ENCODE measurements around the gene ATP1B4. TPM values are rescaled to one million over a fixed set of nuclear protein-coding genes. Genes with fewer than 3 reads are reported as not detected.

The ATP1B4 gene
- total and polyA plus RNA-seq, 12 donors, result not detected

DNA sequence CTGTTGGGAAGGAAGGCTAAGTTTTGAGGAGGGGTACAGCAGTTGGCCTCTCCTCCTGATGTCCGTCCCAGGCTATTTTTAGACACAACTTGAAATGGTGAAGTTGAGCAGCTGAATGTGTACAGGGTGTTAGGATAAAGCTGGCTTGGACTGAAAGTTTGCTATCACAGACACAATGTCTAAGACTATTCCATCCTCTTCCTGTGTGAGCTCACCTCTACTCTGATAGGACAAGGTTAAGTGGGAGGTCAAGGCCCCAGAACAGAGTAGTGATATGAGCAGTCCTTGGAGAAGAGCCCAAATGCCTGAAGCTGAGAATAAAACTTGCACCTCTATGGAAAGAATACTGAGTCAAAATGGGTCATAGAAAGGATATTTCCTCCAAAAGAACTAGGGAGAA is 4.1 kb downstream of the ATP1B4 start:
- no peak overlapping the region for H3K4me3 ChIP-seq
- intact Hi-C loops (cut with DNase I), result loop anchor here in 1 of 2 donors (5.0 kb wide), 1 partner anchor 111 kb away; no protein-coding TSS in a partner anchor
- 52 to 80% (median 56%) methylated on average over 1 of the region's 1 CpG for whole genome bisulfite sequencing, 4 donors
- no peaks in the 10 kb centered on the region for H3K27me3 ChIP-seq
- no peaks in the 10 kb centered on the region for H3K4me1 ChIP-seq (replicated peaks in 1 of 2)
- no peak overlapping the region for H3K27ac ChIP-seq
- DNase-seq, result no peak
- H3K36me3 ChIP-seq (replicated peaks in 1 of 2), result no peaks in the 10 kb centered on the region
- no peak for TF ChIP-seq POLR2A (IDR thresholded peaks at IDR 0.05)
- TF ChIP-seq, protein P1, sequence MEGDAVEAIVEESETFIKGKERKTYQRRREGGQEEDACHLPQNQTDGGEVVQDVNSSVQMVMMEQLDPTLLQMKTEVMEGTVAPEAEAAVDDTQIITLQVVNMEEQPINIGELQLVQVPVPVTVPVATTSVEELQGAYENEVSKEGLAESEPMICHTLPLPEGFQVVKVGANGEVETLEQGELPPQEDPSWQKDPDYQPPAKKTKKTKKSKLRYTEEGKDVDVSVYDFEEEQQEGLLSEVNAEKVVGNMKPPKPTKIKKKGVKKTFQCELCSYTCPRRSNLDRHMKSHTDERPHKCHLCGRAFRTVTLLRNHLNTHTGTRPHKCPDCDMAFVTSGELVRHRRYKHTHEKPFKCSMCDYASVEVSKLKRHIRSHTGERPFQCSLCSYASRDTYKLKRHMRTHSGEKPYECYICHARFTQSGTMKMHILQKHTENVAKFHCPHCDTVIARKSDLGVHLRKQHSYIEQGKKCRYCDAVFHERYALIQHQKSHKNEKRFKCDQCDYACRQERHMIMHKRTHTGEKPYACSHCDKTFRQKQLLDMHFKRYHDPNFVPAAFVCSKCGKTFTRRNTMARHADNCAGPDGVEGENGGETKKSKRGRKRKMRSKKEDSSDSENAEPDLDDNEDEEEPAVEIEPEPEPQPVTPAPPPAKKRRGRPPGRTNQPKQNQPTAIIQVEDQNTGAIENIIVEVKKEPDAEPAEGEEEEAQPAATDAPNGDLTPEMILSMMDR (IDR thresholded peaks at IDR 0.05), result no peak
- H3K9me3 ChIP-seq (replicated peaks in 1 of 3), result no peaks in the 10 kb centered on the region

DNA sequence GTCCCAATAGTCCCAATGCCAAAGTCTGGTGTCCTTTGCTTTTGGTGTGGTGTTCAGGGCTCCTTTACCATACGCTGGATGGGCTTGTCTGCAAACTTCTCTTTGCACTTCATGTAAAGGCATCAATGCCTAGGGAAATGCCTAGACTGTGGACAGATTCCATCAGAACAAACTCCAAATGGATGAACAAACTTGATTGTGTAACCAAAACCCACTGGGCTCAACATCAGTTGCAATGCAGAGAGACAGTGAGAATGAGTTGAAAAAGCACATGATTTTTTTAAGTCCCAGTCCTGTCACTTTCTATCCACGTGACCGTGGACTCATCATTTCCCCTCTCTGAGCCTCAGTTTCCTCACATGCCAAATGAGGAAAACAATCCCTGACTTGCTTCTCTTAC is 4.9 kb downstream of the ATP1B4 start:
- H3K27ac ChIP-seq, result no peak overlapping the region
- TF ChIP-seq POLR2A (IDR thresholded peaks at IDR 0.05), result no peak
- TF ChIP-seq, protein P1 (IDR thresholded peaks at IDR 0.05), result no peak
- H3K36me3 ChIP-seq (replicated peaks in 1 of 2), result no peaks in the 10 kb centered on the region
- H3K4me3 ChIP-seq, result no peak overlapping the region
- H3K4me1 ChIP-seq (replicated peaks in 1 of 2), result no peaks in the 10 kb centered on the region
- intact Hi-C loops (cut with DNase I), result loop anchor here in 1 of 2 donors (5.0 kb wide), 1 partner anchor 111 kb away; no protein-coding TSS in a partner anchor
- no peaks in the 10 kb centered on the region for H3K9me3 ChIP-seq (replicated peaks in 1 of 3)
- no peaks in the 10 kb centered on the region for H3K27me3 ChIP-seq
- 60 to 85% (median 70%) methylated on average over 2 to 3 of the region's 3 CpGs for WGBS, 4 donors
- no peak for DNase-seq

DNA sequence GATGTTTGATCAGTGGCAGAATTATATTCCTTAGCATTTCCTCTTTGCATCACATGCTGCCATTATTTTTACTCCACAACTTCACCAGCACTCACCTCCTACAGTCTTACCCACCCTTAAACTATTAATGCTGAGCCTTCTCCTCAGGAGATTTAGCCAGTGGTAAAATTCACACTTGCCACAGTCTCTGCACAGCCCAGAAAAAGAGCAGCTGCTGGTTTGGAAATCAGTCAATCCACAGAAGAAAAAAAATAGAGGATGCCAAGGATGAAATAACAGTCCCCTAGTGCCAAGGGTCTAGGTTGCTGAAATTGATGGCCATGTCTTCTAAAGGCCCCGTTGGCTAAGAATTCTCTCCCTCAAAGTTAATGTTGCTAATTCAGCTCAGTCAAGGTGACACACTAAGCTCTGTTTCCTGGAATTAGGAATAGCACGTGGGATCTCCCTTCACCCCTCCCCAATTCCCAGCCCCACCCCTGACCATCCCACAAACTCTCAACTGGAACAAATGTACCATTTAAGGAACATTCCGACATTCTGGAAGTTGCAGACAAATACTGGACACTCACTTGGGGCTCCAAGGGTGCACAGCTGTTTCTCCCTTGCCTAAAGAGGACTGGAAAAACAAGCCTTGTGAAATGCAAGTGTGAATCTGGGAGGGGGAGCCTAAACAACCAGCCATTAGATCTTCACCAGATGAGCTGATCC is 5.7 kb downstream of the ATP1B4 start:
- 30 to 86% (median 65%) methylated on average over 1 to 3 of the region's 3 CpGs for WGBS, 4 donors
- TF ChIP-seq, protein P1 (IDR thresholded peaks at IDR 0.05), result no peak
- no peak for TF ChIP-seq POLR2A (IDR thresholded peaks at IDR 0.05)
- intact Hi-C loops (cut with DNase I), result loop anchor here in 1 of 2 donors (5.0 kb wide), 1 partner anchor 110 kb away; no protein-coding TSS in a partner anchor
- Histone ChIP-seq H3K4me1 (replicated peaks in 1 of 2) (no peaks in the 10 kb centered on the region), H3K4me3 (no peak overlapping the region), H3K27me3 (no peaks in the 10 kb centered on the region), H3K9me3 (replicated peaks in 1 of 3) (no peaks in the 10 kb centered on the region), H3K27ac (no peak overlapping the region), H3K36me3 (replicated peaks in 1 of 2) (no peaks in the 10 kb centered on the region)
- no peak for DNase-seq

DNA sequence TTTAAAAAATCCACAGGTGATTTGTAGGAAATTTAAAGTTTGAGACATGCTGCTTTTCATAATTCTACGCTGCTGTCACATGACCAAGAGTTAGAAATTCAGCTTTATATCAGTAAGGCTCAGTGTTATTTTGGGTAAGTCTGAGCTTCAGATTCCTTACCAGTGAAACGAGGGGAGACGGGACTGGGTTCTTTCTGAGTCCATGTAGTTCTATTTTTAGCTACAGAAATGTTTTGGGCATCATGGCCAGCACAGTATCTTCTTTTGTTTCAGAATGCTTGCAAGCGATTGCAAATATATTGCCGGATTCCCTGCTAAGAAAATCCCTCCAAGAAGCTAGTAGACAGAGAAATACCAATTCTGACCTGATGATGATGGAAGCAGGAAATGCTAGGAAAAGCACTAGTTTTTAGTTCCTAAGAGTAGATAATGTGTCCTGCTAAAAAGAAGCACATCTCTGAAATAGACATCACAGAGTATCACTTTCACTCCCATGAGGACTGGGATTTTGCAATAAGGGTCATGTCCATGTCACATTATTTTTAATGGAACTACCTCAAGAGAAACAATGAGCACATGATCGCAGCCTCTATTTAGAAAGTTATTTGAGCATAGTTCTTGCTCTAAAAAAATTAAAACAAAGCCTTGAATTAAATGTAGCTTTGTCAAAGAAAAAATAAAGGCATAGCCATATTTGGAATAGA is 10.9 kb downstream of the ATP1B4 start:
- WGBS, 4 donors, result 50 to 63% (median 55%) methylated on average over 6 of the region's 6 CpGs
- intact Hi-C loops (cut with DNase I), result no loop called here

More for the DNA sequence above, 10.9 kb downstream of the ATP1B4 start:
- no peak overlapping the region for H3K27ac ChIP-seq
- no peak for DNase-seq
- no peak overlapping the region for H3K4me3 ChIP-seq
- TF ChIP-seq, protein P1 (IDR thresholded peaks at IDR 0.05), result no peak
- no peak for TF ChIP-seq POLR2A (IDR thresholded peaks at IDR 0.05)
- H3K27me3 ChIP-seq, result no peaks in the 10 kb centered on the region
- H3K4me1 ChIP-seq (replicated peaks in 1 of 2), result no peaks in the 10 kb centered on the region
- H3K36me3 ChIP-seq (replicated peaks in 1 of 2), result no peaks in the 10 kb centered on the region
- H3K9me3 ChIP-seq (replicated peaks in 1 of 3), result no peaks in the 10 kb centered on the region

All from adrenal gland (tissue), 12 donors.